ENCODE measurements around the gene YARS2. TPM values are rescaled to one million over a fixed set of nuclear protein-coding genes. Genes with fewer than 3 reads are reported as not detected.
"Not testable (repeated sequence)": the region's sequence is repeated elsewhere in the genome, so short reads cannot be mapped to it uniquely, and the experiment has no call there.

YARS2 gene
- total and polyA plus RNA-seq, 8 donors, result 0.58 to 22.6 (median 12.1) TPM

DNA sequence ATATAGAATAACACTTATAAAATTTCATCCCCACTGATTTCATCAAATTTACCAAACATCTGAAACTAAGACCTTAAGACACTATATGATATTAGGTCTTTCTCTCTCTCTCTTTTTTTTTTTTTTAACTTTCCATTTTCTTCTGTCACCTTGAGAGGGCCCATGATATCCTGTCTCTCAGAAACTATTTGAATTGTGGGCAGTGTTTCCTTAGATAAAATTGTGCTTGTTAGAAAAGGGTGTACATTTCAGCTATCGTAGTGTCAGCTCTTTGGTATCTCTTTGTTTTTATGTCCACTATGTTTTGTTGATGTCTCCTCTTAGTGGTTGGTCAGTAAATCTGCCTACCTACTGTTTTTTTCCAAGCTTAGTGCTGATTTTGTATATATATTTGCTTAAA, 52.8 kb downstream of the YARS2 start:
- Histone ChIP-seq H3K27ac (no peak overlapping the region), H3K4me1 (peaks cover 0 to 14% (median 7%) of the 10 kb centered on the region in 4 donors), H3K36me3 (peaks cover 0 to 22% (median 18%) of the 10 kb centered on the region in 4 donors), H3K27me3 (no peaks in the 10 kb centered on the region), H3K4me3 (no peak overlapping the region), H3K9me3 (no peaks in the 10 kb centered on the region)
- intact Hi-C loops (cut with DNase I; ENCODE audit: low total_unique reads), result no loop called here
- TF ChIP-seq POLR2A (IDR thresholded peaks at IDR 0.05) (no peak), POLR2AphosphoS5 (IDR thresholded peaks at IDR 0.05) (no peak), EP300 (IDR thresholded peaks at IDR 0.05) (no peak), CTCF (IDR thresholded peaks at IDR 0.05) (no peak)
- 64 to 70% (median 67%) methylated on average over 1 of the region's 1 CpG for WGBS, 5 donors
- no peak for DNase-seq

- Histone ChIP-seq H3K27ac (no peak overlapping the region), H3K9me3 (no peaks in the 10 kb centered on the region), H3K4me3 (no peak overlapping the region), H3K4me1 (peaks cover 0 to 17% (median 7%) of the 10 kb centered on the region in 4 donors), H3K36me3 (peaks cover 0 to 19% (median 15%) of the 10 kb centered on the region in 4 donors), H3K27me3 (no peaks in the 10 kb centered on the region)
- TF ChIP-seq CTCF (IDR thresholded peaks at IDR 0.05) (no peak), POLR2AphosphoS5 (IDR thresholded peaks at IDR 0.05) (no peak), EP300 (IDR thresholded peaks at IDR 0.05) (no peak), POLR2A (IDR thresholded peaks at IDR 0.05) (no peak)
- intact Hi-C loops (cut with DNase I; ENCODE audit: low total_unique reads), result no loop called here
- no peak for DNase-seq
These were observed 53.2 kb downstream of the YARS2 start for GRCh38 chr12:32702473-32702872.

GRCh38 chr12:32699437-32699836, 56.3 kb downstream of the YARS2 start:
- WGBS, 5 donors, result 89 to 98% (median 94%) methylated on average over 8 of the region's 8 CpGs
- H3K36me3 ChIP-seq, result peaks cover 0 to 17% (median 10%) of the 10 kb centered on the region in 4 donors
- H3K27ac ChIP-seq; H3K4me3 ChIP-seq; H3K27me3 ChIP-seq; intact Hi-C loops (cut with DNase I; ENCODE audit: low total_unique reads); H3K4me1 ChIP-seq; H3K9me3 ChIP-seq; DNase-seq: not testable (repeated sequence)

DNA sequence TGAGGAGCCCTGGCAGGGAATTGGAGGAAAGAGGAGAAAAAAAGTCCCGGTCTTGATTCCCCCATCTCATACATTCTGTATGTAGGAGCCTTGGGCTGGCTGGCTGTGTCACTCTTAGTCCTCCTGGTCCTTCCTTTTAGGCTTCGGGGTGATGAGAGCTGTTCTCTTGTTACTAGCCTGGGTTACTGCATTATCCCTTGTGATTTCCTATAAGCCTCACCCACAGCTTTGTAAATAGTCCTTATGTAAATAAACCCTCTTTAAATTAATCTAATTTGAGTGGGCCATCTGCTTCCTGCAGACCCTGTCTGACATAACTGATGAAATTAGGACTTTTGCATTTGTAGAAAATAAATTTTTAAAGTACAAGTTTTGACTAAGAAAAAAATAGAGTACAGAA, 57.4 kb downstream of the YARS2 start:
- TF ChIP-seq POLR2AphosphoS5 (IDR thresholded peaks at IDR 0.05), result no peak
- no peak for TF ChIP-seq POLR2A (IDR thresholded peaks at IDR 0.05)
- no peak for TF ChIP-seq EP300 (IDR thresholded peaks at IDR 0.05)
- TF ChIP-seq CTCF (IDR thresholded peaks at IDR 0.05), result no peak
- H3K4me3 ChIP-seq, result no peak overlapping the region
- peaks cover 0 to 9% (median 2%) of the 10 kb centered on the region in 4 donors for H3K4me1 ChIP-seq
- intact Hi-C loops (cut with DNase I; ENCODE audit: low total_unique reads), result no loop called here
- 47 to 57% (median 51%) methylated on average over 2 of the region's 2 CpGs for WGBS, 5 donors
- peaks cover 0 to 17% (median 10%) of the 10 kb centered on the region in 4 donors for H3K36me3 ChIP-seq
- no peaks in the 10 kb centered on the region for H3K27me3 ChIP-seq
- no peaks in the 10 kb centered on the region for H3K9me3 ChIP-seq
- H3K27ac ChIP-seq, result no peak overlapping the region
- peak in 1 of 2 donors; percentile 12 for DNase-seq

- TF ChIP-seq POLR2AphosphoS5 (IDR thresholded peaks at IDR 0.05), result no peak
- no peak for TF ChIP-seq POLR2A (IDR thresholded peaks at IDR 0.05)
- TF ChIP-seq CTCF (IDR thresholded peaks at IDR 0.05), result no peak
- no peak for TF ChIP-seq EP300 (IDR thresholded peaks at IDR 0.05)
- Histone ChIP-seq H3K27me3 (no peaks in the 10 kb centered on the region), H3K36me3 (peaks cover 0 to 14% (median 9%) of the 10 kb centered on the region in 4 donors), H3K9me3 (no peaks in the 10 kb centered on the region), H3K4me3 (no peak overlapping the region), H3K27ac (no peak overlapping the region), H3K4me1 (peaks cover 0 to 9% (median 3%) of the 10 kb centered on the region in 4 donors)
- 57 to 97% (median 91%) methylated on average over 1 of the region's 1 CpG for WGBS, 5 donors
- intact Hi-C loops (cut with DNase I; ENCODE audit: low total_unique reads), result no loop called here
- no peak for DNase-seq
These were observed 58.3 kb downstream of the YARS2 start for GRCh38 chr12:32697445-32697844.
